ENCODE results near the gene UGGT1. TPM values are rescaled to one million over a fixed set of nuclear protein-coding genes. Genes with fewer than 3 reads are reported as not detected.

UGGT1 gene
- total RNA-seq, 1 experiment from 2014 or later, result 51.8 TPM

DNA sequence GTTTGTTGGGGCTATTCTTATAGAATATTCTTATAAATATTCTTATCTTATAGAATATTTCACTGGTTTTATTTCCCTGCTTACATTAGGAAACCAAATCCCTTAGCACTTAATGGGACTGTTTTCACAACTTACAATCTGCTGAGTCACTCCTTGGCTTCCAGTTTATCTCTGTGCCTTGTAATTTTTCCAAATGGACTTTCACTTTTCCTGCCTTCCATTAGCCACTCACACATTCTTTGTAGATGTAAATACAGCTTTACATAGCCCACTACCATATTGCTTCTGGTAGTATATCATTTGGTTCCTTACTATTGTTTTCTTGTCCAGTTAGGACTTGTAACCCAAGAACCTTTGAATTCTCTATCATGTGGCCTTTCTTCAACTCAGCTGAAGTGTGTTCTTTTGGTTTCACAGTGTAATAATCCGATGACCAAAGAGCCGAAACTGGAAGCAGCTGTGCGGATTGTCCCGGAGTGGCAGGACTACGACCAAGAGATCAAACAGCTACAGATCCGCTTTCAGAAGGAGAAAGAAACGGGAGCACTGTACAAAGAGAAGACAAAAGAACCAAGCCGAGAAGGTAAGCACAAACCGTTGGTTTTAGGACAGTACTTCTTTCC is 96.1 kb downstream of the UGGT1 start:
- Histone ChIP-seq H3K36me3 (ENCODE audit: control insufficient read depth in 1 of 2, insufficient read depth in 2 of 2, low read length in 2 of 2) (peaks cover 29% of the 10 kb centered on the region in 2 experiments), H3K9me2 (ENCODE audit: insufficient read depth) (no peaks in the 10 kb centered on the region), H3K9ac (ENCODE audit: low read length) (no peak overlapping the region), H3K4me3 (replicated peaks in 1 of 2; ENCODE audit: low read depth in 1 of 2, low read length in 2 of 2) (no peak overlapping the region), H3K27ac (ENCODE audit: low read depth, low read length) (peak overlapping the region; percentile 10; the same call in 1 of the 2 replicates), H3K4me1 (ENCODE audit: control insufficient read depth in 1 of 2, insufficient read depth in 2 of 2, low read length in 2 of 2) (no peaks in the 10 kb centered on the region), H3K27me3 (ENCODE audit: insufficient read depth, low read length) (no peaks in the 10 kb centered on the region), H3K4me2 (ENCODE audit: low read length) (no peak overlapping the region), H3K9me3 (ENCODE audit: control insufficient read depth in 1 of 2, insufficient read depth in 1 of 2, low read depth in 1 of 2, low read length in 2 of 2) (no peaks in the 10 kb centered on the region), H3K79me2 (ENCODE audit: insufficient read depth, low read length) (no peaks in the 10 kb centered on the region), H2AFZ (ENCODE audit: low read depth, low read length, poor library complexity, severe bottlenecking) (no peak overlapping the region), H4K20me1 (ENCODE audit: insufficient read depth) (peaks cover 4% of the 10 kb centered on the region; the same call in 1 of the 2 replicates)
- no peak for ATAC-seq
- BruUV-seq (replicated peaks), result no TSS peak
- DNase-seq (ENCODE audit: low read depth, low spot score), result no peak
- intact Hi-C loops (cut with micrococcal nuclease), result no loop called here
- CTCF ChIA-PET, result interaction anchor here (2.0 kb wide), 1 partner anchor 8 kb away, joined by 5 read pairs; no protein-coding TSS in a partner anchor
- RAD21 ChIA-PET (ENCODE audit: low non-redundant PET in 1 of 2, low total read pairs in 2 of 2, uncharacterized antibody in 2 of 2, unreplicated experiment in 2 of 2), result no interaction called here
- POLR2A ChIA-PET, result no interaction called here
- TF ChIP-seq, protein P1, sequence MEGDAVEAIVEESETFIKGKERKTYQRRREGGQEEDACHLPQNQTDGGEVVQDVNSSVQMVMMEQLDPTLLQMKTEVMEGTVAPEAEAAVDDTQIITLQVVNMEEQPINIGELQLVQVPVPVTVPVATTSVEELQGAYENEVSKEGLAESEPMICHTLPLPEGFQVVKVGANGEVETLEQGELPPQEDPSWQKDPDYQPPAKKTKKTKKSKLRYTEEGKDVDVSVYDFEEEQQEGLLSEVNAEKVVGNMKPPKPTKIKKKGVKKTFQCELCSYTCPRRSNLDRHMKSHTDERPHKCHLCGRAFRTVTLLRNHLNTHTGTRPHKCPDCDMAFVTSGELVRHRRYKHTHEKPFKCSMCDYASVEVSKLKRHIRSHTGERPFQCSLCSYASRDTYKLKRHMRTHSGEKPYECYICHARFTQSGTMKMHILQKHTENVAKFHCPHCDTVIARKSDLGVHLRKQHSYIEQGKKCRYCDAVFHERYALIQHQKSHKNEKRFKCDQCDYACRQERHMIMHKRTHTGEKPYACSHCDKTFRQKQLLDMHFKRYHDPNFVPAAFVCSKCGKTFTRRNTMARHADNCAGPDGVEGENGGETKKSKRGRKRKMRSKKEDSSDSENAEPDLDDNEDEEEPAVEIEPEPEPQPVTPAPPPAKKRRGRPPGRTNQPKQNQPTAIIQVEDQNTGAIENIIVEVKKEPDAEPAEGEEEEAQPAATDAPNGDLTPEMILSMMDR (IDR thresholded peaks at IDR 0.05 in 2 of 3, conservative IDR thresholded peaks at IDR 0.05 in 1 of 3; ENCODE audit: borderline replicate concordance in 1 of 3, insufficient read depth in 1 of 3, low read depth in 2 of 3, low read length in 2 of 3), result no peak
- no peak for TF ChIP-seq POLR2A (IDR thresholded peaks at IDR 0.05; ENCODE audit: borderline replicate concordance, extremely low read depth, insufficient read depth, insufficient read length)
- no peak for TF ChIP-seq EZH2phosphoT487 (IDR thresholded peaks at IDR 0.05; ENCODE audit: borderline replicate concordance)
- TF ChIP-seq, protein P2, sequence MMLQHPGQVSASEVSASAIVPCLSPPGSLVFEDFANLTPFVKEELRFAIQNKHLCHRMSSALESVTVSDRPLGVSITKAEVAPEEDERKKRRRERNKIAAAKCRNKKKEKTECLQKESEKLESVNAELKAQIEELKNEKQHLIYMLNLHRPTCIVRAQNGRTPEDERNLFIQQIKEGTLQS (IDR thresholded peaks at IDR 0.05), result no peak
- TF ChIP-seq, protein P3, sequence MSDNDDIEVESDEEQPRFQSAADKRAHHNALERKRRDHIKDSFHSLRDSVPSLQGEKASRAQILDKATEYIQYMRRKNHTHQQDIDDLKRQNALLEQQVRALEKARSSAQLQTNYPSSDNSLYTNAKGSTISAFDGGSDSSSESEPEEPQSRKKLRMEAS (IDR thresholded peaks at IDR 0.05), result no peak

DNA sequence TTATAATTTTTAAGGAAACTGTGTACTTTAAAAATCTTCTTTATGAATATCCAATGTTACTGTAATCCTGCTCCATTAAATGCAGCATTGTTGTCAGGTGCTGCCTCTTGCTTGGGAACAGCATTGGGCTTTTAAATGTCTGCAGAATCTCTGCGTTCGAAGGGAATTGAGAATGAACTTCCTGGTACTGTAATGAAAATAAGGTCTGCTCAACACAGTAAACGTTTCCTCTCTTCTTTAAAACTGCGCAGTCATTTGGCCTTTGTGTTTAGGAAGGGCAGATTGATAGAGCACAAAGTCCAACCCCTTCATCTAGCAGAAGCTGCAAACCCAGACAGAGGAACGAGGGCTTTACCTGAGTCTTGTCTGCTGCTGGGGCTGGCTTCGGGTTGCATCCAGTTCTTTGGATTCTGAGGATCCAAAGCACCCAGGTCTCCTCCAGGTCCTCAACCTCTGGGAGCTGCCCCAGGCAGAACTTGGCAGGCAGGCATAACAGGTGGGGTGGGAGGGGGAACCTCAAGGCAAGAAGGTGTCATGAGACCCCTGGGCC is 104.5 kb downstream of the UGGT1 start:
- ChIA-PET CTCF (no interaction called here), POLR2A (no interaction called here), RAD21 (ENCODE audit: low non-redundant PET in 1 of 2, low total read pairs in 2 of 2, uncharacterized antibody in 2 of 2, unreplicated experiment in 2 of 2) (no interaction called here)
- Histone ChIP-seq H3K9me2 (ENCODE audit: insufficient read depth) (no peaks in the 10 kb centered on the region), H3K36me3 (ENCODE audit: control insufficient read depth in 1 of 2, insufficient read depth in 2 of 2, low read length in 2 of 2) (peaks cover 0 to 4% of the 10 kb centered on the region in 2 experiments; a peak in 2 of 4 replicates), H3K4me3 (replicated peaks in 1 of 2; ENCODE audit: low read depth in 1 of 2, low read length in 2 of 2) (no peak overlapping the region), H3K4me1 (ENCODE audit: control insufficient read depth in 1 of 2, insufficient read depth in 2 of 2, low read length in 2 of 2) (no peaks in the 10 kb centered on the region), H3K27ac (ENCODE audit: low read depth, low read length) (no peak overlapping the region), H3K79me2 (ENCODE audit: insufficient read depth, low read length) (no peaks in the 10 kb centered on the region), H2AFZ (ENCODE audit: low read depth, low read length, poor library complexity, severe bottlenecking) (no peak overlapping the region), H3K4me2 (ENCODE audit: low read length) (no peak overlapping the region), H3K9ac (ENCODE audit: low read length) (no peak overlapping the region), H3K27me3 (ENCODE audit: insufficient read depth, low read length) (no peaks in the 10 kb centered on the region), H4K20me1 (ENCODE audit: insufficient read depth) (no peaks in the 10 kb centered on the region), H3K9me3 (ENCODE audit: control insufficient read depth in 1 of 2, insufficient read depth in 1 of 2, low read depth in 1 of 2, low read length in 2 of 2) (no peaks in the 10 kb centered on the region)
- DNase-seq (ENCODE audit: low read depth, low spot score), result no peak
- BruUV-seq (replicated peaks), result no TSS peak
- ATAC-seq, result no peak
- intact Hi-C loops (cut with micrococcal nuclease), result no loop called here
- TF ChIP-seq ZNF274 (IDR thresholded peaks at IDR 0.05; ENCODE audit: low read depth, low read length) (no peak), FOSL1 (IDR thresholded peaks at IDR 0.05; ENCODE audit: low read depth) (no peak), POLR2AphosphoS5 (IDR thresholded peaks at IDR 0.05; ENCODE audit: low read depth, low read length) (no peak), TCF7L2 (IDR thresholded peaks at IDR 0.05; ENCODE audit: borderline replicate concordance, extremely low read depth, insufficient read depth, insufficient read length) (no peak), RAD21 (IDR thresholded peaks at IDR 0.05; ENCODE audit: low read depth) (no peak), EZH2phosphoT487 (IDR thresholded peaks at IDR 0.05; ENCODE audit: borderline replicate concordance) (no peak), YY1 (IDR thresholded peaks at IDR 0.05; ENCODE audit: extremely low read depth, insufficient replicate concordance, low read depth, low read length) (no peak), SP1 (IDR thresholded peaks at IDR 0.05; ENCODE audit: low read depth) (no peak), SIN3A (IDR thresholded peaks at IDR 0.05; ENCODE audit: low read depth) (no peak), CBX3 (IDR thresholded peaks at IDR 0.05; ENCODE audit: low read depth) (no peak)
- TF ChIP-seq, protein P3 (IDR thresholded peaks at IDR 0.05), result no peak

All from HCT116 (cell line).